Anterior cingulate cortex (tissue), 58 donors: Measurements from ENCODE around the gene BRMS1.
A peak's percentile ranks its signal among the peaks of the same experiment; 100 is the strongest.
"Not testable (repeated sequence)": the region's sequence is repeated elsewhere in the genome, so short reads cannot be mapped to it uniquely, and the experiment has no call there.

Source experiments
- DNase-seq, 58 donors: peaks; one replicate each; lab custom pipeline; 2025; lab: John Stamatoyannopoulos, UW

The BRMS1 gene

GRCh38 chr11:66326261-66327111 lies 18.4 kb downstream of the BRMS1 start:
- no peak for DNase-seq

DNA sequence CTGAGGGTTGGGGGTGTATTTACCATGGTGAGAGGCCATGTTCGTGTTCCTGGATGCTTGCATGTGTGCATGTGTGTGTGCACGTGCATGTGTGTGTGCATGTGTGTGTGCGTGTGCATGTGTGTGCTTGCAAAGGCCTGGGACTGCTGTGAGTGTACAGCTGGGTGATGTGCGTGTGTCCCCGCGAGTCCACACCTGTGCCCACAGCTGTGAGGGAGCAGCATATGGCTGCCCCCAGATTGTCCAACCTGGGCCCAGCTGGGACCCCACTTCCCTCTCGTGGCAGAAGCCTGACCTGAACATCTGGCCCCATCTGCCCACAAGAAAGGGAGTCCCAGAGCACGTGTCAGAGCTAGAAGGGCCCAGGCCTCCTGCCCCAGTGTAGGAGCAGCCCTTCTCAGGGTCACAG lies 19.6 kb downstream of the BRMS1 start:
- DNase-seq, result no peak

- DNase-seq, result no peak
Measured at GRCh38 chr11:66324664-66325063, 20.2 kb downstream of the BRMS1 start.

- DNase-seq, result no peak
Measured at GRCh38 chr11:66323684-66324083, 21.2 kb downstream of the BRMS1 start.

GRCh38 chr11:66322732-66323427 lies 22.0 kb downstream of the BRMS1 start:
- DNase-seq, result no peak

DNA sequence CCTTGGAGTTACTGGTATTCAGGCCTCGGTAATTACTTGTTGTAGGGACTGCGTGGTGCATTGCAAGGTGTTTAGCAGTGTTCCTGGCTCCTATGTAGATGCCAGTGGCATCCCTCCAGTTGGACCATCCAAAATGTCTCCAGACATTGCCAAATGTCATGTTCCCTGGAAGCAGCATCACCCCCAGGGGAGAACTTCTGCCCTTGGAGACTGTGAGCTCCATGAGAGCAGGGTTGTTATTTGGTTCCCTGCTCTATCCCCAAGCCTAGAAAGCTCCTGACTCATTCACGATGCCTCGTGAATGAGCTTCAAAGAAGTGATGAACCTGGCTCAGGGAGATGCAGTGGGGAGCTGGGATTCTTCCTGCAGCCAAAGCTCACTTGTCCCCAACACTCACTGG lies 23.3 kb downstream of the BRMS1 start:
- no peak for DNase-seq

DNA sequence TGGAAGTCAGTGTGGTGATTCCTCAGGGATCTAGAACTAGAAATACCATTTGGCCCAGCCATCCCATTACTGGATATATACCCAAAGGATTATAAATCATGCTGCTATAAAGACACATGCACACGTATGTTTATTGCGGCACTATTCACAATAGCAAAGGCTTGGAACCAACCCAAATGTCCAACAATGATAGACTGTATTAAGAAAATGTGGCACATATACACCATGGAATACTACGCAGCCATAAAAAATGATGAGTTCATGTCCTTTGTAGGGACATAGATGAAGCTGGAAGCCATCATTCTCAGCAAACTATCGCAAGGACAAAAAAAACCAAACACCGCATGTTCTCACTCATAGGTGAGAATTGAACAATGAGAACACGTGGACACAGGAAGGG lies 24.2 kb downstream of the BRMS1 start:
- not testable (repeated sequence) for DNase-seq

DNA sequence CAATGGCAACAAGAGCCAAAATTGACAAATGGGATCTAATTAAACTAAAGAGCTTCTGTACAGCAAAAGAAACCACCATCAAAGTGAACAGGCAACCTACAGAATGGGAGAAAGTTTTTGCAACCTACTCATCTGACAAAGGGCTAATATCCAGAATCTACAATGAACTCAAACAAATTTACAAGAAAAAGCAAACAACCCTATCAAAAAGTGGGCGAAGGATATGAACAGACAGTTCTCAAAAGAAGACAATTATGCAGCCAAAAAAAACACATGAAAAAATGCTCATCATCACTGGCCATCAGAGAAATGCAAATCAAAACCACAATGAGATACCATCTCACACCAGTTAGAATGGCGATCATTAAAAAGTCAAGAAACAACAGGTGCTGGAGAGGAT lies 24.6 kb downstream of the BRMS1 start:
- DNase-seq, result not testable (repeated sequence)

DNA sequence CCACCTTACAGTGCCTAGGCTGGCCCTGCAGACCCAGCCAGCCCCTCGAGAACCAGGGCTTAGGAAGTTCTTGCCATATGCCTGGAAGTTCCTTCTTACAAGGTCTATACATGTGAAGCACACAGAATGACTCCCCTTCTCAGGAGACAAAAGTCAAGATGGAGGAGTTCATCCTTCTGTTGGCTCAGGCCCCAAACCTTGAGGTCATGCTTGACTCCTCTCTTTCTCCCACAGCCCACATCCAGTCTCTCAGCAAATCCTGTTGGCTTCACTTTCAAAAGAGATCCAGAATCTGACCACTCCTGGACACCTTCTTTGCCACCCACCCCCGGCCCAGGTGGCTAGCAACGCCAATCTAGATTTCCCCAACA lies 26.3 kb downstream of the BRMS1 start:
- no peak for DNase-seq

GRCh38 chr11:66317723-66318599 lies 26.9 kb downstream of the BRMS1 start:
- DNase-seq, result peak in 5 of 58 donors; percentile 11 to 63 (median 40)

- peak in 2 of 58 donors; percentile 17 to 22 for DNase-seq
Measured at GRCh38 chr11:66317322-66317722, 27.6 kb downstream of the BRMS1 start.

- peak in 8 of 58 donors; percentile 14 to 39 (median 27) for DNase-seq
Measured at GRCh38 chr11:66316849-66317251, 28.1 kb downstream of the BRMS1 start, which contains the start of gene CD248. Gene CD248 (minus strand): TSS chr11:66317044. CDS start chr11:66317027, 17 bp downstream.

GRCh38 chr11:66315921-66316811 lies 28.7 kb downstream of the BRMS1 start:
- no peak for DNase-seq

- no peak for DNase-seq
Measured at GRCh38 chr11:66315498-66315885, 29.4 kb downstream of the BRMS1 start.

DNA sequence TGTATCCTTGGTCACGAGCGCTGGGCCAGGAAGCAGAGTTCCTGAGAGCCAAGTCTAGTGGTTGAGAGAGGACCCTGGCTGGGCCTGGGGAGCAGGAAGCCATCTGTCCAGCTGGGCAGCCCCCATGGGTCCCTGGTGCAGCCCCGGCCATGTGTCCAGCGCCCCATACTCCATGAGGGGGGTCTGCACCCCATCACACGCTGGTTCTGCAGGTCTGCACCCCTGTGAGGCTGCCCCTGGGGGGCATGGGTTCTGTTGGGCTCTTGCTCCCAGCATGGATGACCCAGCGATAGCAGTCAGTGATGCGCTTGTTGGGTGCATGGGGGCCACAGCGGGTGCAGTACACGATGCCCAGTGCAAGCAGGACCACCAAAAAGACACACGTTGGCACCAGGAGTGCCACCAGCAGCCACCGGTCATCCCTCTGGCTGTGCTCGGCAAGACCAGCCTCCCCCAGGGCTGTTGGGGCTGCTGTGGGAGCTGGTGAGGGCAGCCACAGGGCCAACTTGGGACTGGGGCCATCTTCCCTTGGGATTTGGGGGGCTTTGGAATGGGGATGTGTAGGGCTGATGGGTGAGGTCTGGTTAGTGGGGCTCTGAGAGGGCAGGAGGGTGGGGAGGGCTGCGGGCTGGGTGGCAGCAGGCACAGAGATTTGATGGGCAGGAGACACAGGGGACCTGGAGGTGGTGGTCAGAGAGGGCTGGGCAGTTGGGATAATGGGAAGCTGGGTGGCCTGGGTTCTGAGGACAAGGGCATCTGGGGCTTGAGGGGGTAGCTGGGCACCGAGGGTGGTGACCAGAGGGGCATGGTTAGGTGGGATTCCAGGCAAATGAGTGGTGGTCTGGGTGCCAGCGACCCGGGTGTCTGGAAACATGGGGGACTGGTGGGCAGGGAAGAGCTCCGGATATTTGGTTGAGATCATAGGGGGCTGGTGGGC lies 30.1 kb downstream of the BRMS1 start:
- no peak for DNase-seq

- no peak for DNase-seq
Measured at GRCh38 chr11:66314186-66314501, 30.8 kb downstream of the BRMS1 start.

DNA sequence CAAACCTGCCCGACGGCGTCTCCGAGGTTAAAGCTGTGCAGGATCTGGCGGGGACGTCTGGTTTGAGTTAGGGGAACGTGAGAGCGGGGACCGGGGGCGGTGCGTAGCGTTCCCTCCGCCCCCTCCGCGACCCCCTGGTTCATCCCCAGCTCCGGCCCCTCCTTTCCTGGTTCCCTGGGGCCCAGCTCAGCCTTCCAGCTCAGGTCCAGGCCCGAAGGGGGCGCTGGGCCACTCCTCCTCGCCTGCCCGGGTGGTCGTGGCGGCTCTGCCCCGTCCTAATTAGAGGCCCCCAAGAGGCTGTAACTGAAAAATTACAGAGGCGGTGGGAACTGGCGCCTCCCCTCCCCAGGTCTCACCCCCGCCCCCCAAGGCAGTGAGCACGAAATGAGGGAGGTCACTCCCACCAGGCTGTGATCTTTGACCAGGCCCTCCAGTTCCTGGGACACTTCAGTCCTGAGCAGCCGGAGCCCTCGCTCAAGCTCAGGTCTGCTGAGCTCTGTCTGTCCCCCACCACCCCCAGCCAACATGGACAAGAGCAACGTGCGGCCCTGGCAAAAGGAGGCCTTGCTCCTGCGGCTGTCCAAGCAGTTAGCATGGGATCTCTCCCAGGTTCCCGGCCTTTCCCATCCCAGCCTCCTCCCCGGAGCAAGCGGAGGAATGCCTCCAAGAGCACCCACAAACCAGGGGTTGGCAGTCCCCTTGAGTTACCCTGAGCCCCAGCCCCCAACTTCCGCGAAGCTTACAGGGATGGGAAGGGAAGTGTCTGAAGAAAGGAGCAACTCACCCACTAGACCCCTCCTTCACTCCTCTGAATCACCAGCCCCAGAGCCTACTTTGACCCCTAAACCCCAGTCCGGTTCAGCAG lies 31.4 kb downstream of the BRMS1 start:
- DNase-seq, result no peak
